AG08396 (cell line): ENCODE results near the gene CCDC198.

ENCODE experiments used
- DNase-seq: peaks from one replicate; pipeline ENCODE4 v3.0.0; 2012; ENCODE audit warnings: low spot score, mixed read lengths

Gene CCDC198

DNA sequence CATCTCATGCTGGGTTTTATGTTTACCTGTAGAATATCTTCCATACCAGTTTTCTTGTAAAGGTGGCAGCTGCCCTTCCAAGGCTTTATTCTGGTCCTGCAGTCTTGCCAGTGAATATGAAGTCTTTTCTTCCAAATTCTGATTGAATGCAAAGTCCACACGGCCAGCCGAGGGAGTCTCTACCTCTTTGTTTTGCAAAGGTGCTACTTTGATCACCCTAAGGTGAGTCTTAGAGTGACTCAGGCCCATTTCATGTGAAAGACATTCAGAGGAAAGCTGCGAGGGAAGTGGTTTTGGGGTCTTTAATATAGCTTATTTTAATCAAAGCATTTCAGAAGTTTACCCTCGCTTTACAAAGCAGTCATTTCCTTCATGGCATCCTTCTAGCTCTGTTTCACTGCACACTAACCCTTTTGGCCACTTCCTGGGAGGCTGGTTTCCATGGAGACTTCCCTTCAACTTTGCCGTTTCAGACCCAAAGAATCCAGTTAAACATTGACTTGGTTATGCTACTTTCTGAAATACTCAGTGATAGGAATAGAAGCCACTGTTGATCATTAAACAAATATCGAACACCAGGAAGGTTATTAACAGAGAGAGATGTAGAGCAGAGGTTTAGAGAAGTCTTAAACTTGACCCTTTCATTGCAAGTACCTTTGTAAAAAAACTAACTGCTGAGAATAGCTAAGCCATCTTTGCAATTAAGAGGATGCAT, at the start of gene CCDC198:
Gene CCDC198 (minus strand): TSS at position 391 of the 715 bp plus-strand sequence. CDS start 142 bp downstream, at position 249.
- no peak for DNase-seq

DNA sequence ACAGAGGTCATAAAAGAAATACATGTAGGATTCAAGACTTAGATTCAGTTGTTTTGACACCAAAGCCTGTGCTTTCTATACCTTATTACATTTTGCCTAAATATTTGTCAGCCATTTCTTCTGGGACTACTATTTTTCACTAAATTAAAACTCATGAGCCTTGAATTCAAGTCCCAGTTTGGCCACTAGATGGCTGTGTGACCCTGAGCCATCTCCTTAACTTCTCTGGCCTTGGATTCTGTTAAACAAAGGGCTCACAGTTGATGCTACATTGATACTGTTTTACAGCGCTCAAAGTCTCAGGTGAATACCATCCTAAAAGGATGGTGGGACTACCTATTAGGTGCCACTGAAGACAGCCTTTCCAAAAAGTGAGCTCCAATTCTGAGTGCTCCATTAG, 39.6 kb upstream of the CCDC198 start:
- peak; percentile 6 for DNase-seq

- DNase-seq = no peak
Observed at GRCh38 chr14:57530571-57530970, 36.9 kb upstream of the CCDC198 start.

GRCh38 chr14:57526942-57527341, 33.3 kb upstream of the CCDC198 start:
- DNase-seq = no peak

DNA sequence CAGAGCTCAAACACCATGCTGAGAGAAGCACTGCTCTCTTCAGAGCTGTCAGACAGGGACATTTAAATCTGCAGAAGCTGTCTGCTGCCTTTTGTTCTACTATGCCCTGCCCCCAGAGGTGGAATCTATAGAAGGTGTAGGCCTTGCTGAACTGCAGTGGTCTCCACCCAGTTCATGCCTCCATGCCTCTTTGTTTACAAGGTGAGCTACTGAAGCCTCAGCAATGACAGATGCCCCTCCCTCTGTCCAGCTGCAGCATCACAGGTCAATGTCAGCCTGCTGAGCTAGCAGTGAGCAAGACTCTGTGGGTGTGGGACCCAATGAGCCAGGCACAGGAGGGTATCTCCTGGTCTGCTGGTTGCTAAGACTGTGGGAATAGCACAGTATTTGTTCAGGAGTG, 25.4 kb upstream of the CCDC198 start:
- DNase-seq = no peak

- no peak for DNase-seq
Observed at GRCh38 chr14:57512220-57512619, 18.6 kb upstream of the CCDC198 start.

DNA sequence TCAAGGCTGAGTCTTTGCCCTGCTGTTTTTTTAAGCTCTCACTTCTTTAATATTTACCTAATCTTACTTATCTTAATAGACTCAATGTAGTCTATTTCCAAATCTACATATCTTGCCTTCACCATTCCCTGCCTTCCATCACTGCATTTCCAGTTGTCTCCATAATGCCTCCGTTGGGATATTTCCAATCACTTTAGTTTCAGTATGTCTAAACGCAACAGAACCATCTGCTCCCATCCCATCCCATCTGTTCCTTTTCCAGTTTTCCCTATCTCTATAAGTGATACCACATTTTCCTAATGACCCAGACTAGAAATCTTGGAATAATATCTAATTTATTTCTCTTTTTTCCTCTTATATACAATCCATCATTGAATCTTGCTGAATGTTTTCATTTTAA, 15.1 kb upstream of the CCDC198 start:
- DNase-seq = no peak

DNA sequence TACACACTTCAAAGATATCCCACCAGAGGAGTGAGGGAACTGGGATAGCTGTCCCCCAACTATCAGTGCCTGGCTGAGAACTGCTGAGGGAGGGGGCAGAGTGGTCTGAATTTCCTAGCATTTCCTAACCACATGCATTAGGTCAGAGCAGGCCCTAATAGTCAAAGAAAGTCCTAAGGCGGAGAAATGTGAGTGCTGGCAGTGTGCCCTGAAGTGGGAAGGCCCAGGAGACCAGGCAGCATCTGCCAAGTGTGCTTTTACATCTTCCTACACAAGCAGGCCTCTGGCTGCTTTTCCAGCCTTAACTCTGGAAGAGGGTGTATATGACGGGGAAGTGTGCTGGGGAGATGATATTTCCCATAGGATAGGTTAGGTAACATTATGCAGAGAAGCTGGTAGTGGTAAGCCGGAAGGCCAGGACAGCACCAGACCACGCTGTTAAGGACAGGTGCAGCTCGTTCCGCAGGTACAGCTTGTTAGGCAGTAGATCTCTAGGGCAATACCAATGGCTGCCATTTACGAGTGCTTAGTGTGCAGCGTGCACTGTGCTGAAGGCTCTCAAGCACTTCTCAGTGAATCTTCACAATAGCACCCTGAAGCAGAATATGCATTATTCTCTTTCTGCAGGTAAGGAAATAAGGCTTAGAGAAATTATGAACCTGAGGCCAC, 9.1 kb upstream of the CCDC198 start:
- DNase-seq = no peak

GRCh38 chr14:57501039-57501557, 7.4 kb upstream of the CCDC198 start:
- DNase-seq = no peak

GRCh38 chr14:57498659-57499058, 5.0 kb upstream of the CCDC198 start:
- no peak for DNase-seq

DNA sequence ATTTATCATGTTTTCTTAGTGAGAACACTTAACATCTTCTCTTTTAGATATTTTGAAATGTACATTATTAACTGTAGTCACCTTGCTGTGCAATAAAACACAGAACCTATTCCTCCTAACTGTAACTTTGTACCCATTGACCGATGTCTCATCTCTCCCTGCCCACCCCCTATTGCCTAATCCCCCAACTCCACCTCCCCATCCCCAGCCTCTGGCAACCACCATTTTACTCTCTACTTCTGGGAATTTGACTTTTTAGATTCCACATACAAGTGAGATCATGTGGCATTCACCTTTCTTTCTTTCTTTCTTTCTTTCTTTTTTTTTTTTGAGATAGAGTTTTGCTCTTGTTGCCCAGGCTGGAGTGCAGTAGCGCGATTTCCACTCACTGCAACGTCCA, 4.4 kb upstream of the CCDC198 start:
- DNase-seq = no peak

DNA sequence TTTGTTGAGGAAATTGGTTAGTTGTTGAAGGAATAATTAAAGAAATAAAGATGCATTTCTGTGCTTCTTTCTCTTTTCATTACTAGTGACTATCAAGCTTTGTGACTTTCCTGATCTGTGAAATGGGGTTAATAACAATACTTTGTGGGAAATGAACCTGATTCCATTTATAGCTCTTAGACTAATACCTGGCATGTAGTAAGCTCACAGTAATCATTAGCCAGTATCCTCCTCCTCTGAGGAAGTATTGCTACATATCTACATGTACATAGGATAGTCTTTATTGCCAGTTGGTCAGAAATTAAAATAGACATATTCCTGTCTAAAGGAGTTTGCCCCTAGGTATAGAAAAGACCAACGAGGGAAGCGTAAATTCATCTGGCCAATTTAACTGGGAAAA, 1.8 kb upstream of the CCDC198 start:
- DNase-seq = no peak

GRCh38 chr14:57492859-57493258, 798 bp downstream of the CCDC198 start:
- DNase-seq = peak; percentile 10

DNA sequence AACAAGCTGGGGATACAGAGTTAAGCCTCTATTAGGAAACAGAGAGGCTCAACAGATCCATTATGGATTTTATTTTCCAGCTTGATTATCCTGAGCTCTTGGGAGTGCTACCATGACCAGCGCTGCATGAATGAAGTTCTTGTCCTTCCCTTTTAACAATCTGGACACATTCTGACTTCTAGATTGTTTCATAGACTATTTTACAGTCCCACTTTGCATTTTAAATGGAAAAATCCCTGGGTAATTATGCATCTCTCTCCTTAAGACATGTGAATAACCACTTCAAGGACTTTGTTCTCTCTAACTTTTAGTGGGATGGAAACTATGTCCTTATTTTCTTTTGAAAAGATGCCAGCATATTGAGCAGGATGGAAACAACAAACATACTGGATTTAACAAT, 2.0 kb downstream of the CCDC198 start:
- no peak for DNase-seq

DNA sequence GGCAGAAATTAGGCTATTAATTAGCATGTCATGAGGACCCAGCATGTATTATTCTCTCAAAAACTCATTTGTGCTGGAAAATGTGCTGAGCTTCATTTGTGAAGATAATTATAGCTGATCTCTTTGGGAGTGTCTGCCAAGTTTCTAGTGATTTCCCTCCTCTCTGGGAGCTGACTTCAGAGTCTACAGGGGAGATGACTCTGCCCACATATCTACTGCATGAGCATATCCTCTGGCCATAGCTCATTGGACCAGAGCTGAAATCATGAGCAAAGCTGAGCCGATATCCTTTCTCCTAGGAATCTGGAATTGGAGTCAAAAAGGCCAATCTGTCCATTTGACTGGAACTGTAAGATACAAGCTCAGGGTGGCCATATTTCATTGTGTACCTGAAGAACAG, 5.9 kb downstream of the CCDC198 start:
- DNase-seq = peak; percentile 12

DNA sequence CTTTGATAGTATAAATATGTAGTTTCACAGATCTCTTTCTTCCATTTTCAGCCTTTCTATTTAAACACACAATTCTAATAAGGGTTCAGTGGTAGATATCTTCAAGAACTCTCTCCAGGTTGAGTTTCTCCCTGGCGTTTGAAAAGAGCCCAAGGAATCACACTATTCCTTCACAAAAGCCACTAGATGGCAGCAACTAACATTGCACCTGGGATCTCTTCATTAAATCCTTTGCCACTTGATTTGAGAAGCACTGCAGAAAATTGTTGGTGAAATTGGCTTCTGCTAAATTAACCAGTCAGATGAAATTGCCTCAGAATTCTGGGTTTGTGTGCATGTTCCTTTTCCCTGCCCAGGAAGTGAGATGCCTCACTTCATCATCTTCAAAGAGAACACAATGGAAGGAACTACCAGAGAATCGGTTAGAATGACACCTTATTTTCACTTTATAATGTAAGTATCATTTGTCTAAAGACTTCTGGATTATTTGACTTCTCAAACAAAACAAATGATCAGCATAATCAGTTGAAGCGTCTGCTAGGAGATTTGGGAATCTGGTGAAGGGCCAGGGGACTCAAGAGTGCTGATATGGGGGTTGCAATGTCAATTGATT, 6.8 kb downstream of the CCDC198 start:
- peak; percentile 40 for DNase-seq

- DNase-seq = no peak
Observed at GRCh38 chr14:57485635-57486034, 8.0 kb downstream of the CCDC198 start.

- DNase-seq = no peak
Observed at GRCh38 chr14:57482120-57482519, 11.5 kb downstream of the CCDC198 start.

DNA sequence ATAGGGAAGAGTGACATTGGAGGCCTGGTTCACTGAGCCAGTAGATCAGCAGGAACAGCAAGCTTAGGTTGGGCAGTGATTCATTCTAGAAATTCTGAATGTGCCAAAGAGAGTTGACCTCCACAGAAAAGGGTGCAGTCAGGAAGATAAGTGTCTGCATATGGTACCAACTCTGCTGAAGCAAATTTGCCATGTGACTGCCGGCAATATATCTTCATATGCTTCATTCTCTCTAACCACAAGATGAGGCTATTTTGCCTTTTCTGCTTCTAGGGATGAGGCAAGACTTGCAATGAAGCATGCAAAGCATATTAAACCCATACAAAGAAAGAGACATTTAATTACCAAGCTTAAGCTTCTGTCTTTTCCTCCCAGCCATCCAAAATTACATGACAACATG, 13.6 kb downstream of the CCDC198 start:
- DNase-seq = no peak

DNA sequence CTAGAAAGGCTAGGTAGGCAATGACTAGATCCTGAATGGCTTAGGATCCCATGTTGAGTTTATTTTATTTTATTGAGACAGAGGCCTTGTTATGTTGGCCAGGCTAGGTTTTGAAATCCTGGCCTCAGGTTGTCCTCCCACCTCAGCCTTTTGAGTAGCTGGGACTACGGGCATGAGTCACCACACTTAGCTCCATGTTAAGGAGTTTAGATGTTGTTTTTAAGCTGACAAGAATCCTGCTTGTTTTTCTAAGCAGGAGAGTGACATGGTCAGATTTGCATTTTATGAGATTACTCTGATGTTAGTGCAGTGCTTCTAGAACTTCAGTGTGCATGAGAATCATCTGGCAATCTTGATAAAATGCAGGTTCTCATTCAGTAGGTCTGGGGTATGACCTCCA, 14.5 kb downstream of the CCDC198 start:
- no peak for DNase-seq

DNA sequence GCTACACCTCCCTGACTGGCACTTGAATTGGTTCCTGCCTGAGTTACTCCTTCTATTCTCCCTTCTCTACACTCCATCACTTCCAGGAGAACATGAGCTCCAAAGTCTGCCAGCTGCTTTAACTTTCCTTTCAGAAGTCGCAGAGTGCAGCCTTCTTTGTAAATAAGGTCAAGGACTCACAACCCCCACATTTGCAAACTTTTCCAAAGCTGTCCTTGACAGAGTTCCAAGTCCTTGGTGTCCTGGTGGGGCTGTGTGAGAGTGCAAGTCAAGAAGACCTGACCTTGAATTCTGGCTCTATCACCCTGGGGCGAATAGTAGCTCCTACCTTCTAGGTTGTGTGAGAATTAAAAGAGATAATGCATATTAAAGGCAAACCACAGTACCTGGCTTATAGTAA, 15.6 kb downstream of the CCDC198 start:
- no peak for DNase-seq

GRCh38 chr14:57470909-57471308, 22.7 kb downstream of the CCDC198 start:
- no peak for DNase-seq
